Fibroblast of gingiva (primary cell): ENCODE results near the gene DOCK3.

Experiments
- DNase-seq: peaks from one replicate; pipeline ENCODE4 v3.0.0-alpha.2; 2011; ENCODE audit warnings: low read depth

Gene DOCK3, protein sequence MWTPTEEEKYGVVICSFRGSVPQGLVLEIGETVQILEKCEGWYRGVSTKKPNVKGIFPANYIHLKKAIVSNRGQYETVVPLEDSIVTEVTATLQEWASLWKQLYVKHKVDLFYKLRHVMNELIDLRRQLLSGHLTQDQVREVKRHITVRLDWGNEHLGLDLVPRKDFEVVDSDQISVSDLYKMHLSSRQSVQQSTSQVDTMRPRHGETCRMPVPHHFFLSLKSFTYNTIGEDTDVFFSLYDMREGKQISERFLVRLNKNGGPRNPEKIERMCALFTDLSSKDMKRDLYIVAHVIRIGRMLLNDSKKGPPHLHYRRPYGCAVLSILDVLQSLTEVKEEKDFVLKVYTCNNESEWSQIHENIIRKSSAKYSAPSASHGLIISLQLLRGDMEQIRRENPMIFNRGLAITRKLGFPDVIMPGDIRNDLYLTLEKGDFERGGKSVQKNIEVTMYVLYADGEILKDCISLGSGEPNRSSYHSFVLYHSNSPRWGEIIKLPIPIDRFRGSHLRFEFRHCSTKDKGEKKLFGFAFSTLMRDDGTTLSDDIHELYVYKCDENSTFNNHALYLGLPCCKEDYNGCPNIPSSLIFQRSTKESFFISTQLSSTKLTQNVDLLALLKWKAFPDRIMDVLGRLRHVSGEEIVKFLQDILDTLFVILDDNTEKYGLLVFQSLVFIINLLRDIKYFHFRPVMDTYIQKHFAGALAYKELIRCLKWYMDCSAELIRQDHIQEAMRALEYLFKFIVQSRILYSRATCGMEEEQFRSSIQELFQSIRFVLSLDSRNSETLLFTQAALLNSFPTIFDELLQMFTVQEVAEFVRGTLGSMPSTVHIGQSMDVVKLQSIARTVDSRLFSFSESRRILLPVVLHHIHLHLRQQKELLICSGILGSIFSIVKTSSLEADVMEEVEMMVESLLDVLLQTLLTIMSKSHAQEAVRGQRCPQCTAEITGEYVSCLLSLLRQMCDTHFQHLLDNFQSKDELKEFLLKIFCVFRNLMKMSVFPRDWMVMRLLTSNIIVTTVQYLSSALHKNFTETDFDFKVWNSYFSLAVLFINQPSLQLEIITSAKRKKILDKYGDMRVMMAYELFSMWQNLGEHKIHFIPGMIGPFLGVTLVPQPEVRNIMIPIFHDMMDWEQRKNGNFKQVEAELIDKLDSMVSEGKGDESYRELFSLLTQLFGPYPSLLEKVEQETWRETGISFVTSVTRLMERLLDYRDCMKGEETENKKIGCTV (N-terminal part only)

GRCh38 chr3:50674349-50675178 lies at the start of gene DOCK3:
TSS of gene DOCK3 (plus strand) at chr3:50674927. CDS start at chr3:50675264, 337 bp downstream.
- DNase-seq = peak; percentile 32

DNA sequence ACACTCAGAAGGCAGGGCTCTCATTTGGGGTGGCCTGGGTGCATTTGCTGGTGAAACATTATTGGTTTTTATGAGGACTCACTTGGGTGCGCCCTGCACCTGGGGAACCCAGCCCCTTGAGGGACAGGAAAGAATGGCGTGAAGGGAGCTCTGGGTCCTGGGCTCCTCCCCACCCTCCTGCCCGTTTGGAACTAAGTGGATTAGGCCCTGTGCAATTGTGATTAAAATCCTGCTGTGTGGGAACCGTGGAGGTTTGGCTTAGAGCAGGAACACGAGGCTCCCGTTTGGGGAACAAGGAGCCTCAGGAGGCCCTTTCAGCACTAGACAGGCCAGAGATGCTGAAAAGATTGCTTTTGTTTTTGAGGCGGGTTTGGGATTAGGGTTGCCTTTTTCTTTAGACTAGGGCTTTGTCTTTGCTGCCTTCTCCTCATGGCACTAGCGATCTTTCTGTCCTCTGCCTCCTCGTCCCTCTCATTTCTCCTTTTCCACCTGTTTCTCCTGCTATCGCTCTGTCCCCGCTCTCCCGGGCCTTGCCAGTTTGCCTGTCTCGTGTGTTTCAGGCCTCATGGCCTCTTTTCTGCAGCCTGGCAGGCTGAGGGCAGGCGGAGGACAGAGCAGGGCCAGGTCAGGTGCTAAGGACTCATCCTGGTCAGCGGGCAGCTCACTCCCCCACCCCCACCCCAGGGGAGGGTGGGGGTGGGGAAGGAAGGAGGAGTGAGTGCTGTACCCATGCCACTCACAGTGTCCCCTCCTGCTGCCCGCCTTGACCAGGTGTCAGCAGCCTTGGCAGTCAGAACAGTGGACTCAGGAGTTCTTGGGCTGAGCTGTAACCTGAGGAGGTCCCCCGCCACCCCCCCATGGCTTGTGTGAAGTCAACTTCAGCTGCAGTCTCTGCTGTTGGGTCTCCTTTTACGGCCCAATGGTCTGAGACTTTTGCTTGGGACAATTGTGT lies 49.2 kb upstream of the DOCK3 start:
- DNase-seq = no peak

DNA sequence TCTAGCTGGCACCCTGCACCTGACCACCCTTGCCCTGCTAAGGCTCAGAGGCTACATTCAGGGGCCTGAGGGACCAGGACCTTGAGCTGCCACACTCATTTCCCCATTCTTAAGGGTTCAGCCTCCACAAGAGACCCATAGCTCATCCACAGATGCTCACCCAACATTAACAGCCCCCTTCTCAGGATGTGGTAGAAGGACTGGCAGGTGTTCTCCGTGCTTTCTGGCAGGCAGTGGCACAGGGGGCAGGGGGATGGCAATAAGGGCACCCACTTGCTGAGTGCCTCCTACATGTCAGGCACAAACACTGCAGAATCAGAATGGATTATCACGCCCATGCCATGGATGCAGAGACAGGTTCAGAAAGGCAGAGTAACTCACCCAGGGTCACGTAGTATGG lies 48.3 kb upstream of the DOCK3 start:
- no peak for DNase-seq

GRCh38 chr3:50627407-50628051 lies 47.2 kb upstream of the DOCK3 start:
- peak; percentile 66 for DNase-seq

DNA sequence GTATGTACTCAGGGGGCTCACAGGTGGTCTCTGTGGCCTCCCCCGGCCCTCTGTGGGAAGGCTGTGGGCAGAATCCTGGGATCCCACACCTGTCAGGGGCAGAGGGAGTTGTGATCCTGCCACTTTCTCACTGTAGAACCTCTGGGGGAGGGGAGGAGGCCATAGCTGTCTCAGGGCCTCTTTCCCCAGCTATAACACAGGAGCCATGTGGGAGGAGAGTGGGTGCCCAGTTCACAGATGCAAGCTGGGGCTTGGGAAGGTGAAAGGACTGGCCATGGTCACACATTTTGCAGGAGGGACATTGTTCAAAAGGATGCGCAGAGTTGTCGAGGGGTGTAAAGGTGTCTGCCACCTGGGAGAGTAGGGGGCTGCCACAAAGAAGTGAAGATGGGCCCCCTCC lies 46.1 kb upstream of the DOCK3 start:
- no peak for DNase-seq

GRCh38 chr3:50630394-50630793 lies 44.3 kb upstream of the DOCK3 start:
- no peak for DNase-seq

GRCh38 chr3:50630877-50631276 lies 43.9 kb upstream of the DOCK3 start:
- DNase-seq = no peak

- DNase-seq = no peak
These were observed 42.3 kb upstream of the DOCK3 start for GRCh38 chr3:50632450-50632849.

GRCh38 chr3:50633230-50633790 lies 41.4 kb upstream of the DOCK3 start:
- DNase-seq = no peak

DNA sequence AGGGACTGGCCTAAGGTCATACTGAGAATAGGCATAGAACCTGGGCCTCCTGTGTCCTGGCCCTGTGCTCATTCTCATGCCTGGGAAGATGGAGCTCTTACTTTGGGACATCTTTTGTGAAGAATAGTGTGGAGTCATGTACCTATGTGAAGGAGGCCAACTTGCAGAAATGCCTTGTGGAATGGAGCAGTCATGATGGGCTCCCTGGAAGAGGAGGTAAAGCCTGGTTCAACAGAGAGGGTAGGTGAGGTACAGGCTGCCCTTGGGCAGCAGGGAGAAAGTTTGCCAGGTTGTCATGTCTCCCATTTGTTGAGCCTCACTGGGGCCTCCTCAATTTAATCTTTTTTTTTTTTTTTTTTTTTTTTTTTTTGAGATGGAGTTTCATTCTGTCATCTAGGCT lies 39.7 kb upstream of the DOCK3 start:
- no peak for DNase-seq

GRCh38 chr3:50637011-50637410 lies 37.7 kb upstream of the DOCK3 start:
- DNase-seq = no peak

DNA sequence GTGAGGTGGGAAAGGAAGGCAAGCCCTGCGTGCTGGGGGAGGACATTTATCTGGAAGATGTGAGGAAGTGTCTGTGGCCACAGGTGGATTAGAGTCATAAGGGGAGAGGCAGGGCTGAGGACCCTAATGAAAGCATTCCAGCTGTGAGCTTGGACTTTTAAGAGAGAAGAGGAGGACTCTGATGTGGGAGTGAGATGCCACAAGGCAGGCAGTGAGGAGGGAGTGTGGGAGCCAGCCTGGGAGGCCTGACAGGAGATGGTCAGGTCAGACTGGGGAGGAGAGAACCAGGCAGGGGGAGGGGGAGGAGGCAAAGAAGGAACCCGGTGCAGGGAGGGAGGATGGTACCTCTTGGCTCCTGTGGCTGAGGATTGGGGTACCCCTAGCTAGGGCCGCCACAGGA lies 36.8 kb upstream of the DOCK3 start:
- DNase-seq = no peak

GRCh38 chr3:50639055-50639494 lies 35.7 kb upstream of the DOCK3 start:
- peak; percentile 44 for DNase-seq

DNA sequence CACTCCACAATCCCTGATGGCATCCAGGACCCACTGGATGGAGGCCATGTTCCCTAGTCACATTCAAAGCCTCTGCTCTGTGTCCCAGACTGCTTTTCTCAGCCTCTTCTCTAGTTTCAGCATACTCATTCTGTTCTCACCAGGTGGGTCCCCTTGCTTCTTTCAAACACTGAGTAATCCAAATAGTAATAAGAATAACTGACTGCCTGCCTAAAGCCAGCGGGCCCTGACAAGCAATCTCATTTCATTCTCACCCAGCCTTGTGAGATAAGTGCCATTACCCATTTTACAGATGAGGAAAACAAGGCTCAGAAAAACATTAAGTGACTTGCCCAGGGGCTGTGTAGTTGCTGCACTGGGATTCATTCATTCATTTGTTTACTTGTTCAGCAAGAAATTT lies 32.3 kb upstream of the DOCK3 start:
- no peak for DNase-seq

GRCh38 chr3:50644561-50644960 lies 30.2 kb upstream of the DOCK3 start:
- DNase-seq = no peak

GRCh38 chr3:50645378-50645777 lies 29.3 kb upstream of the DOCK3 start:
- DNase-seq = no peak

DNA sequence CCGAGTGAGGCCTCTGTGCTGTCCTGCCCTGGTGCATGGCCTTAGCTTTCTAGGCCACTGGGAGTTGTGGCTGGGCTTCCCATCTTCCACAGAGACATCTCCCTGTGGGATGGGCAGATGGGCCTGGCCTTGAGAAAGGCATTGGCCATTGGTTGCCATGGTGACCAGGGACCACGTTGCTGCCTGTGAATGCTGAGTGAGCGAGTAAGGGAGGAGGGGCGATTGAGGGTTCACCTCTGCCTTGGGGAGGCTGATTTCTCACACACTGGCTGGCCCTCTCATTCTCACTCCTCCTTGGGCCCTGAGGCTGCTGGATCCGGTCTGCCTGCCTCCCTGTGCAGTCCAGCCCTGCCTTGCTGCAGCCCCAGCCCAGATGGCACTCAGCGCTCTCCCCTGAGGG lies 26.4 kb upstream of the DOCK3 start:
- no peak for DNase-seq

- no peak for DNase-seq
These were observed 25.8 kb upstream of the DOCK3 start for GRCh38 chr3:50648944-50649343.

GRCh38 chr3:50649451-50649931 lies 25.2 kb upstream of the DOCK3 start:
- DNase-seq = no peak
